Activated T-helper 9 cell treated with anti-CD3 and anti-CD28 coated beads, Interleukin-2, amount 50 U/mL, for 16 hours (primary cell): Measurements from ENCODE around the gene GTPBP1.

Source experiments
- DNase-seq: peaks from one replicate; pipeline ENCODE4 v3.0.0-alpha.2; 2020; ENCODE audit warnings: low read depth

The GTPBP1 gene

DNA sequence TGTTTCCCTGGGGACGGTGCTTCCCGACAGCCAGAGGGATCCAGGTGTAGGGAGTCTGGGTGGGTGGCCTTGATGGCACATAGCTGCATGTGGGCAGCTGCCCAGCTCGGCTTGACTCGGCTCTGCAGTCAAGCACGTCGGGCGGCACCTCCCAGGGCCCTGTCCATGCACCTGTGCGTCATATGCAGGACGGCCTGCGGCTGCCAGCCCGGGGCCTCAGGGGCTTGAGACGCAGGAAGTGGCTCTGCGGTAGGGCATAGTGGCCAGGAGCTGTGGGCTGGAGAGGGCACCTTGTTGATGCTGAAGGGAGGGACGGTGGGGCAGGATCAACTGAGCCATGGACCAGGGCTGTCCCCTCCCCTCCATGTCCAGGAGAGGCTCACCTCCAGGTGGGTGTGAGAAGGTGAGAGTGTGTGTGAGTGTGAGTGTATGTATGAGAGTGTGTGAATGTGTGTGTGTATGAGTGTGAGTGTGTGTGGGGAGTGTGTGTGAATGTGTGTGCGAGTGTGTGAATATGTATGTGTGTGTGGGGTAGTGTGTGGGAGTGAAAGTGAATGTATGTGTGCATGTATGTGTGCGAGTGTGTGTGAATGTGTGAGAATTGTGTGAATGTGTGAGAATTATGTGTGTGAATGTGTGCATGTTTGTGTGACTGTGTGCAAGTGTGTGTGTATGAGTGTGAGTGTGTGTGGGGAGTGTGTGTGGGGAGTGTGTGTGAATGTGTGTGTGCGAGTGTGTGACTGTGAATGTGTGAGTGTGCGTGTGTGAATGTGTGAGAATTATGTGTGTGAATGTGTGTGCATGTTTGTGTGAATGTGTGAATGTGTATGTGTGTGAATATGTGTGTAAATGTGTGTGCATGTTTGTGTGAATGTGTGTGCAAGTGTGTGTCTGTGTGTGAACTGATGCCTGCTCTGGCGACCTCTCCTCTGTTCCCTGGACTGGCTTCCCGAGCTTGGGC is 55.7 kb downstream of the GTPBP1 start:
- DNase-seq, result no peak

DNA sequence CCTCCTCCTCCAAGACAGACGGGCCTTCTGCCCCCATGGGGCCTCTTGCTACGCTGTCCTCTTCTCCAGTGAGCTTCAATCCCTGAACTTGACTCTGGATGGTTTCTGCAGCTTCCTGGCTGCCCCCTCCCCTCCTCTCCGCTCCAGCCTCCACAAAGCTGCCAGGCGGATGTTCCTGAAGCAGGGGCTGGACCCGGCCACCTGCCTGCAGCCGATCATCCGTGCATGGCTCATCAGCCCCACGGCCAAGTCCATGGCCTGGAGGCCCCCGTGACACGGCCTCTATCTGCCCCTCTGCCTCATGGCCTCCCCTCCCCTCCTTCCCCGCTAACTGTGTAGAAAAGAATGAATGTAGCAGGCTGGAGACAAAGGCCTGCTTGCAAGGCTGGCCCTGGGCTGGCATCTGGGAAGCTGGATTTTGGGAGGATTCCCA is 56.8 kb downstream of the GTPBP1 start:
- DNase-seq, result no peak

DNA sequence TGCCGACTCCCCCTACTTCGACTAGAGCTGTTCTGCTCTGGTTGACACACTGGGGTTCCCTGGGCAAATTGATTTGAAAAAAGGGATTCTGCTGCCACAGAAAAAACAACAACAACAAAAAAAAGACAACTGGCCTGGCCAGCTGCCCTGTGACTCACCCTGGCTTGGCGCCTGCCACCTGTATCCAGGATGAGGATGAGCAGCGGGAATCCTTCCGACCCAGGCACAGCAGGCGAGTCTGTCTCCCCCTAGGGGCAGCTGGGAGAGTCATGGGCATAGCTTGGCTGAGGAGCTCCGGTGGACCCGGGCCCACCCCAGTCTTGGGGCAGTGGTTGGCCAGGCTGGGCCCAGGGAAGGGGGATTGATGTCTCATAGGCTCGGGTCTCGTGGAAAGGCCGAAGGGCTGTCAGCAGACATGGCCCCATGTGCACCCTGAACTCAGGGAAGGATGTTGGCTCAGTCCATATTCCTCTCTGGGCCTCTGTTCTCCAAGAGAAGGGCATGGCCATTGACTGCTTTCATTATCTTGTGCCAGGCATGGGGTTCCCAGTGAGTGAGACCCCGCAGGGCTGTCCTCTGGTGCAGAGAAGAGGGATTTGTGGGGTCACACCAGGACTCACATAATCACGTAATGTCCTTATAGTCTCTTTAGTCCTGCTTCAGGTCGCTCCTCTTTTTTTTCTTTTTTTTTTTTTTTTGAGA is 60.5 kb downstream of the GTPBP1 start:
- DNase-seq, result no peak

DNA sequence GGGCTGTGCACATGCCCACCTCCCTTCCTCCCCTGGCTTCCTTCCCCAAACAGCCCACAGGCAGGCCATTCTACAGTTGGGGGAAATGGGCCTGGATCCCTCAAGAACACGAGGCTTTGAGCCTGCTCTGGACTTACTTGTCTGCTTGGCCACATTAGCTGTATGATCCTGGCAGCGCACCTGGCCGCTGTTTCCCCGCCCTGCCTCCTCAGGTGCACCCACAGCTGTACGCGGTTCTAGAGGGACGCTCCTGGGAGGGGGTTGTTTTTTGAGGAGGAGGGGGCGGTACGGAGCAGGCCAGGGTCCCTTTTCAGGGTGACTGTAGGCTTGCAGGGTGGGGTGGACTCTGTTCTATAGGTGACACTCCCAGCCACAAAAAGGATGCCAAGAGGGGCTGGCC is 61.6 kb downstream of the GTPBP1 start:
- no peak for DNase-seq

DNA sequence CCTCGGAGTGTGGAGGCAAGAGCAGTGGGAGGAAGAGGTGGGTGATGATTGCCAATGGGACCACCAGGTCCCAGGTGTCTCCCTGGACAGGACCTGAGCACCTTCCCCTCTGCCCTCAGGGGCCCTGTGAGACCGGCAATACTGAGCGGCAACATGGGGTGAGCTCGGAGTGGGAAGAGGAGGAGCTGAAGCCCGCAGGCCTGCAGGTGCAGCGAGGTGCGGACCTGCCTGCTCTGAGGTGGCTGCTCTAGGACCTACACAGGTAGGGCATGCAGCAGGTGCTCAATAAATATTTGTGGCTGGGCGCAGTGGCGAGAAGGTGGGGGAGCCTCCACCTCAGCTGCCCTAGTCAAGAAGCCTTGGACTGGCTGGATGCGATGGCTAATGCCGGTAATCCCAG is 62.3 kb downstream of the GTPBP1 start:
- no peak for DNase-seq

DNA sequence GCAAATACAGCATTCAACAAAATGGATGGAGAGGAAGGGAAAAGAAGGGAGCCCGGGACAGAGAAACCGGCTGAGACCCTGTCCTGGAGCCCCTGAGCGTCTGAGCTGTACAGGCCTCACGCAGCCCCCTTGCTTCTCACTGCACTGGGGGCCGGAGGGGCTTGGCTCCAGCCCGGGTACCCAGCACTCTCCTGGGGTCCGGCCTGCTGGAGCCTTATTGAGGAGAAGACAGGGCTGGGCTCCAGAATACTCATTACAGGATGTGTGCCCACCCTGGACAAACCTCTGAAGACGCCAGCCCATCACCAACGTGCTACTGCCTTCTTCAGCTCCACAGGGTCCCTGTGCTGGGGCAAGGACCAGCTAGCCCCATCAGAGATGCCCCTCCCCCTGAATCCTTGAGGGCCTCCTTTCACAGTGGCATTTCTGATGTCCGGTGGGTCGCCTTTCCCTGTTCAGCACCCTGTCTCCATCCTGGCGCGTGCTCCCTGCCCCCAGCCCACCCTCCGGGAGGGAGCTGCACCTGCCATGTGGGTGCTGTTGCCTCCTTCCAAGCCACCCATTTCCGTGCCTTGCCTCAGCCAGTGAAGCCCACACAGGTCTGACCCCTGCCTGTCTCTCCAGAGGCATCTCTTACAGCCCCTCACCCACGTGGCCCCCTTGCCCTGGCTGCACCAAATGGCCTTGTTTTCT is 64.7 kb downstream of the GTPBP1 start:
- no peak for DNase-seq

DNA sequence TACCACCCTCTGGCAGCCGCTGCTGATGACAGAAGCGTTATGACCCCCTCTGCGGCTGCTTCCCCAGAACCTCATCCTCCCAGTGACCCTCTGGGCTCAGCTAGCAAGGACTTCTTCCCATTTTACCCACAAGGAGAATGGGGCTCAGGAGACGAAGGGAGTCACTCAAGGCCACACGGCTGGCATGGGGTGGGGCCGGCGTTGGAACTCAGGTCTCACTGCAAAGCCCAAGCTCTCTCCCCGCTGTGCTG is 66.8 kb downstream of the GTPBP1 start:
- no peak for DNase-seq

DNA sequence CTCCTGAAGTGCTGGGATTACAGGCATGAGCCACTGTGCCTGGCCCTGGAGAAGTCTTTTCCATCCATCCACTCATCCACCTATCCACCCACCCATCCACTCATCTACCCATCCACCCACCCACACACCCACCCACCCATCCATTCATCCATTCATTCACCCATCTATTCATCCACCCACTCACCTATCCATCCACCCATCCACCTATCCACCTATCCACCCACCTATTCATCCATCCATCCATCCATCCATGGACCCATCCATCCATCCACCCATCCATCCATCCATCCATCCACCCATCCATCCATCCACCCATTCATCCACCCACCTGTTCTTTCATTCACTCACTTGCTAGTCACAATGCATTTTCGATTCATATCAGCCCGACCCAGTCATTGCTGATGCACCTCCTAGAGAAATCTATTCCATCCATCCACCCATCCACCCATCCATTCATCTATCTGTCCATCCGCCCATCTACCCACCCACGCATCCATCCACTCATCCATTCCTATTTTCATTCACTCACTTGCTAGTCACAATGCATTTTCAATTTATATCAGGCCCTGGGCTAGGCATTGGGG is 67.7 kb downstream of the GTPBP1 start:
- DNase-seq, result no peak

DNA sequence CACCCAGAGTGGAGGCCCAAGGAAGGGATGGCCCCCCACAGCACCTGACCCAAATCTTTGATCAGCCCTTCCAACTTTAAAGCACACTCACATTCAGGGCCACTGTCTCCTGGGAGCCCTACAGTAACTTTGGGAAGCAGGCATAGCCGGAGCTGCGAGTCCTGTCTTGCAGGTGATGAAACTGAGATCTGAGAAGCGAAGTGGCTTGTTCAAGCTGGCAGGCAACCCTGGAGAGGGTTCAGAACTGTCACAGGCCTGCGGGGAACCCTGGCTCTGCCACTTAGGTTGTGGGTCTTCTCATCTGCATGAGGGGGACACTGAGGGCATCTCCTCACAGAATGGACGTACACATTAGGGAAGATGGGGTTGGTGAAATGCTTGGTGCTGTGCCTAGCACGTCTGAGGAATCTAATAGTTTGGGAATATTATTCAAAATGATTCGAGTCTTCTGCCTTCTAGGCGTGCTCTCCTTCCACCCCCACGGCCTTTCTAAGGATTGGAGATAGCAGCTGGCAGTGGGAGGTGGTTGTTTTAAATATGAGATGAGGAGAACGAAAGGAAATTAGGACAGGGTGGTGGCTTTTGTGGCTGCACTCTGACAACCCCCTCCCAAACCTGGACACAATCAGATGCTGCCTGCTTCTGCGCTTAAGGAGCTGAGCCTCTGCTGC is 68.9 kb downstream of the GTPBP1 start:
- DNase-seq, result no peak

DNA sequence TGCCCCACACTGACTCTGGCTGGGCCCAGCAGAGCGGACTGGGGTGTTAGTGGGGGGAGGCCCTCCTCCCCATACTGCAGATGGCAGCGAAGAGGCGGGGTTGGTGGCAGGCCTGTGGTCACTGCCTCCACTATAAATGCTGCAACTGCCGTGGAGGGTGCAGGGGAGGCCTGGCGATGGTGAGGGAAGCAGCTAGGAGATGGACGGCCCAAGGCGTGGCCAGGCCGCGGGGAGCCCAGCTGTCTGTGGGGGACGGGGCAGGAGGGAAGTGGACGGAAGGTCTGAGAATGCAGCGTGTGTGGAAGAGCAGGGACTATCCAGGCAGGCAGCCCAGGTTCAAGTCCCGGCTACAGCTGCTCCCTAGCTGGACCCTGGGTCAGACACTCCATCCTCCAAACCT is 69.9 kb downstream of the GTPBP1 start:
- no peak for DNase-seq

DNA sequence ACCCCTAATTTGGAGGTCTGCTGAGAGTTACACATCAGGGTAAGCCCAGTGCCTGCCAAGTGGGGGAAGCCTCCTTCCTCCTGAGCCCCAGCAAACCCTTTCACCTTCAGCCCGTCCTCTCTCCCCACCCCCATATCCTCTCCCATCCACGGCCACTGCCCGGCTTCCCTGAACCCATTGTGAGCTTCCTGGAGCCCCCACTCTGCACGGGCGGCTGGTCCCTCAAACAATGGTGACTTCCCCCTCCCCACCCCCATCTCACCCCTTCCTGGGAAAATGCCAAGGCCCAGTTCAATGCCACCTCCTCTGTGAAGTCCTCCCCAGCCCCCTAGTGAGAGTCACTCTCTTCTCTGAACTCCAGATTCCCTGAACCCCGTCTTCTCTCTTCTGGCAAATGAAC is 70.3 kb downstream of the GTPBP1 start:
- DNase-seq, result no peak

DNA sequence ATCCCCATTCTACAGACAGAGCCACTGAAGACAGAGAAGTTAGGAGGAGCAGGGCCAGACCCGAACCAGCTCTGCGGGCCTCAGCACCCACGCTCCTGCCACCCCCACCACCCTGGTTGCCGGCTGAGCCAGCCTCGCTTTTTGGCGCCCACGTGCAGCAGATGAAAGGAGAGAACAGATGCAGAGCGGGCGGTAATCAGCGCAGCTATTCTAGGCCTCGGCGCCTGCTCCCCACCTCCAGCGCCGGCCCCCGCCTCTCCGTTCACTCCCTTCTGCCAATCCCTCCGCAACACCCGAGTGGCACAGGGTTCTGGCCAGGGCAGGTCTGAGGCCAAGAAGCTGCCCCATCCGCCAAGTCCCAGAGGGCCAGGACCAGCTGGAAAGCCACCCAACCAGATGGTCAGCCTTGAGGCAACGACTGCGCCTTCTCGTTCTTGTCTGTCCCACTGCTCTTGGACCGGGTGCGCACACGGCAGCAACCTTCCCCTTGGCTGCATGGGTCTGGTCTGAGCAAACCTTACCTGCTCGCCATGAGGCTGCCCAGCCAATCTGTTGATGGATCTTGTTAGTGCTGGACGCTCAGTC is 71.4 kb downstream of the GTPBP1 start:
- no peak for DNase-seq

DNA sequence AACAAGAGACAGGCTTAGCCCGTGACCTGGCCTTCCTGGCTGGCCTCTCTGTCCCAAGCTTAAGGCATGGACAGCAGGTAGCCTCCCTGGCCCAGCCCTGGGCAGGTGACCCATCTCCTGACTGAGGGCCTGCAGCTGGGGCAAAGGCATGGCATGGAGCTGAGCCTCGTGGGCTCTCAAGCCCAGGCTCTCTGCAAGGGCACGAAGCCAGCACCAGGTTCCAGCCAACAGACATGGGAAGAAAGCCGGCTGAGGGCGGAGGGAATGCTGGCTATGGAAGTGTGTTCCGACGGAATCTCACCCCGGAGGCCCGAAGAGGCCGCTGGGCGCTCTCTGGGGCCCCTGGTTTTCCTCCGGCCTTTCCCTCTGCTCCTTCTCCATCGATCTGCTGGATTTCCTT is 75.3 kb downstream of the GTPBP1 start:
- no peak for DNase-seq

DNA sequence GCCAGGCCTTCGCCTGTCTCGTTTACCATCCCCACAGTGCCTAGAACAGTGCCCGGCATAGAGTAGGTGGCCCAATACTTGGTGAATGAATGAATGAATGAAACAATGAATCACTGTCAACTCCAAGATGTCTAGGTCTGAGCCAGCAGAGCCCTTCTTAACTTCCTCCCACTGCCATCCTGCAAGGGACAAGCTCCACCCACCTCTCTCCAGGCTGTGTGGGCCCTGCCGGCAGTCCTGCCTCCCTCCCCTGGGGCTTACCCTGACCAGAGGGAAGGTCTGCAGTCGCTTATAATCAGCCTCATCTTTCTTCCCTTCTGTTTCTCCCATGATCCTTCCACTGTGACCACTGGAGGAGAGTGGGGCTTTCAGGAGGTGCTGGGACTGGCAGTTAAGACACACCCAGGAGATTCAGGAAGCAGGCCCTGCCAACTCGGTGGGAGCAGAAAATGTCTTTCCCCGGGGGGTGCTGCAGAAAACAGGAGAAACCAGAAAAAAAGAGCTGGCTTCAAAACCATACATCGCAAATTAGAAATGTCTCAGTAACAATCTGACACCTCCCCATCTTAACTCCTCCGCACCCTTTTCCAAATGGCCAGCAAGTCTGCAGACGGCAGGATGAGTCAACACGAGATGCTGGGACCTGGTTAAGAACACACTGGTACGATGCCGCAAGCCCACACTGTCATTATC is 76.8 kb downstream of the GTPBP1 start:
- no peak for DNase-seq
